Retinal pigment epithelial cell (primary cell): ENCODE data around the gene WDR5.
"Not testable (repeated sequence)": the region's sequence is repeated elsewhere in the genome, so short reads cannot be mapped to it uniquely, and the experiment has no call there.

Experiments
- DNase-seq: peaks from one replicate; pipeline ENCODE4 v3.0.0-alpha.2; 2010; ENCODE audit warnings: low read depth
- H3K4me3 ChIP-seq: 2 replicates; pipeline ENCODE4 v1.5.1; 2011; ENCODE audit warnings: mild to moderate bottlenecking, low read length, control low read depth, moderate library complexity
- TF ChIP-seq, protein P1 (sequence below): conservative IDR thresholded peaks from 2 replicates; pipeline ENCODE4 v1.5.1; 2011; ENCODE audit warnings: low read depth, low read length, control low read depth, inconsistent platforms

The WDR5 gene

DNA sequence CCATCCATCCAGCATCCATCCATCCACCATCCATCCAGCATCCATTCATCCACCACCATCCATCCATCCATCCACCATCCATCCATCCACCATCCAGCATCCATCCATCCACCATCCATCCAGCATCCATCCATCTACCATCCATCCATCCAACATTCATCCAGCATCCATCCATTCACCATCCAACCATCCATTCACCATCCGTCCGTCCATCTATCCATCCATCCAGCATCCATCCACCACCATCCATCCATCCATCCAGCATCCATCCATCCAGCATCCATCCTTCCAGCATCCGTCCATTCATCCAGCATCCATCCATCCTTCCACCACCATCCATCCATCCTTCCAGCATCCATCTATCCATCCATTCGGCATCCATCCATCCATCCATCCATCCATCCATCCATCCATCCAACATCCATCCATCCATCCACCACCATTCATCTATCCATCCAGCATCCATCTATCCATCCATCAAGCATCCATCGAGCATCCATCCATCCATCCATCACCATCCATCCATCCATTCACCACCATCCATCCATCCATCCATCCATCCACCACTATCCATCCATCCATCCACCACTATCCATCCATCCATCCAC lies 32.4 kb upstream of the WDR5 start:
- no peak for DNase-seq
- H3K4me3 ChIP-seq: no peak overlapping the region
- TF ChIP-seq, protein P1, sequence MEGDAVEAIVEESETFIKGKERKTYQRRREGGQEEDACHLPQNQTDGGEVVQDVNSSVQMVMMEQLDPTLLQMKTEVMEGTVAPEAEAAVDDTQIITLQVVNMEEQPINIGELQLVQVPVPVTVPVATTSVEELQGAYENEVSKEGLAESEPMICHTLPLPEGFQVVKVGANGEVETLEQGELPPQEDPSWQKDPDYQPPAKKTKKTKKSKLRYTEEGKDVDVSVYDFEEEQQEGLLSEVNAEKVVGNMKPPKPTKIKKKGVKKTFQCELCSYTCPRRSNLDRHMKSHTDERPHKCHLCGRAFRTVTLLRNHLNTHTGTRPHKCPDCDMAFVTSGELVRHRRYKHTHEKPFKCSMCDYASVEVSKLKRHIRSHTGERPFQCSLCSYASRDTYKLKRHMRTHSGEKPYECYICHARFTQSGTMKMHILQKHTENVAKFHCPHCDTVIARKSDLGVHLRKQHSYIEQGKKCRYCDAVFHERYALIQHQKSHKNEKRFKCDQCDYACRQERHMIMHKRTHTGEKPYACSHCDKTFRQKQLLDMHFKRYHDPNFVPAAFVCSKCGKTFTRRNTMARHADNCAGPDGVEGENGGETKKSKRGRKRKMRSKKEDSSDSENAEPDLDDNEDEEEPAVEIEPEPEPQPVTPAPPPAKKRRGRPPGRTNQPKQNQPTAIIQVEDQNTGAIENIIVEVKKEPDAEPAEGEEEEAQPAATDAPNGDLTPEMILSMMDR: no peak

DNA sequence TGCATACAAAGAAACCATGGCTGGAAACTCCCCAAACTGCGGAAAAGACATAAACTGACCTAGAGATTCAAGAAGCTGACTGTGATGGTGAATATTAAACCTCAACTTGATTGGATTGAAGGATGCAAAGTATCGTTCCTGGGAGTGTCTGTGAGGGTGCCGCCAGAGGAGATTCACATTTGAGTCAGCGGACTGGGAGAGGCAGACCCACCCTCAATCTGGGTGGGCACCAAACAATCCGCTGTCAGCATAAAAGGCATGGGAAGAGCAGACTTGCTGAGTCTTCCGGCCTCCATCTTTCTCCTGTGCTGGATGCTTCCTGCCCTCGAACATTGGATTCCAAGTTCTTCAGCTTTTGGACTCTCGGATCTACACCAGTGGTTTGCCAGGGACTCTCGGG lies 24.8 kb upstream of the WDR5 start:
- H3K4me3 ChIP-seq: no peak overlapping the region
- TF ChIP-seq, protein P1: no peak
- DNase-seq: no peak

DNA sequence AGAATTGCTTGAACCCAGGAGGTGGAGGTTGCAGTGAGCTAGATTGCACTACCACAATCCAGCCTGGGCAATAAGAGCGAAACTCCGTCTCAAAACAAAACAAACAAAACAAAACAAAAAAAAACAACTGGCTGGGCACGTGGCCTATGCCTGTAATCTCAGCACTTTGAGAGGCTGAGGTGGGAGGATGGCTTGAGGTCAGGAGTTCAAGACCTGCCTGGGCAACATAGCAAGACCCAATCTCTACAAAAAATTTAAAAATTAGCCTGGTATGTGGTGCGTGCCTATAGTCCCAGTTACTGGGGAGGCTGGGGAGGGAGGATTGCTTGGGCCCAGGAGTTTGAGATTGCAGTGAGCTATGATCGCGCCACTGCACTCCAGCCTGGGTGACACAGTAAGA lies 23.3 kb upstream of the WDR5 start:
- no peak for DNase-seq

DNA sequence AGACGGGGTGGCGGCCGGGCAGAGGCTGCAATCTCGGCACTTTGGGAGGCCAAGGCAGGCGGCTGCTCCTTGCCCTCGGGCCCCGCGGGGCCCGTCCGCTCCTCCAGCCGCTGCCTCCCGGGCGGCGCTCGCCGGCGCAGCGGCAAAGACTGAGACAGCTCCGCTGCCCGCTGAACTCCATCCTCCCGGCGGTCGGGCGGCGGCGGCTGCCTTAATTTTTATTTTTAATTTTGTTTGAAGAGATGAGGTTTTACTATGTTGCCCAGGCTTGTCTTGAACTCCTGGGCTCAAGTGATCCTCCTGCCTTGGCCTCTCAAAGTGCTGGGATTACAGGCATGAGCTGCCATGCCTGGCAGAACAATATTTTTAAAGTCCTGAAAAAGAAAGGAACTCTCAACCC lies 16.9 kb upstream of the WDR5 start:
- H3K4me3 ChIP-seq, DNase-seq: not testable (repeated sequence)

More for the DNA sequence above, 23.3 kb upstream of the WDR5 start:
- TF ChIP-seq, protein P1: no peak
- no peak overlapping the region for H3K4me3 ChIP-seq

DNA sequence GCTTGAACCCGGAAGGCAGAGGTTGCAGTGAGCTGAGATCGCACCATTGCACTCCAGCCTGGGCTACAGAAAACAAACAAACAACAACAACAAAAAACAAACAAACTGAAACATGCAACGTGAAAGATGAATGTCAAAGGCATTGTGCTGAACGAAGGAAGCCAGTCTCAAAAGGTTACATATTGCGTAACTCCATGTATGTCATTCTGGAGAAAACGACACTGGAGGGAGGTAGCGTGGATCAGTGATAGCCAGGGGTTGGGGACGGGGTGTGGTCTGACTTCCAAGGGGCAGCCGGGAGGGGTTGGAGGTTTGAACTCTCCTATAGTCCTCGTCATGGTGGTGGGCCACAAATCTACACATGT lies 12.1 kb upstream of the WDR5 start:
- H3K4me3 ChIP-seq: no peak overlapping the region
- no peak for DNase-seq
- TF ChIP-seq, protein P1: no peak

DNA sequence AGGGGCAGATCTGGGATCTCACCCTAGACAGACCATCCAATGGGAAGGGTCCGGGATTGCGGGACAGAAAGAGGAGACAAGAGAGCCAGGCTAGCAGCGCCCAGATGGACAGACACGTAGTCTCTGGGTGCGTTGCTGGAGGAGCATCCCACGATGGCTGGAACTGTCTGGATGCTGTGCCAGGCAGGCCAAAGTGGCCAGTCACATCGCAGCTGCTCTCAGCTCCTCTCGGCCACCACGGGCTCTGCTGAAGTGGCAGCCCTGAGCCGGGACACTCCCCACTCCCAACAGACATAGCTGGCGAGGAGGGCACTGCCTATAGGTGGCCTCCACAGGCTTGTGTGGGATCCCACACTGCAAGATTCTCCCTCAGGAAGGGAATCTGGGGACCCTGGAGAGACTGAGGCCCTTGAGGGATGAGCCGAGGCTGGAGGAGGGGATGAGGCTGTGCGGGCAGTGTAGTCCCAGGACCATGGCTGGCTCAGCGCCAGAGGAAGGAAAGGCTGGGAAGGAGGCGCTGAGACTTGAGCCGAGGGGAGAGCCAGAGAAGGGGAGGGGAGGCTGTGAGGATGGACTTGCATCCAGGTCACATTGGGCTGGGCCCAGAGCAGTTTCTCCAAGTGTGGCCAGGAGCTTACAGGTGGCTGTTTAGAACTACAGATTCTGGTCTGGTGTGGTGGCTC lies 10.3 kb upstream of the WDR5 start:
- TF ChIP-seq, protein P1: no peak
- DNase-seq: no peak
- H3K4me3 ChIP-seq: no peak overlapping the region

DNA sequence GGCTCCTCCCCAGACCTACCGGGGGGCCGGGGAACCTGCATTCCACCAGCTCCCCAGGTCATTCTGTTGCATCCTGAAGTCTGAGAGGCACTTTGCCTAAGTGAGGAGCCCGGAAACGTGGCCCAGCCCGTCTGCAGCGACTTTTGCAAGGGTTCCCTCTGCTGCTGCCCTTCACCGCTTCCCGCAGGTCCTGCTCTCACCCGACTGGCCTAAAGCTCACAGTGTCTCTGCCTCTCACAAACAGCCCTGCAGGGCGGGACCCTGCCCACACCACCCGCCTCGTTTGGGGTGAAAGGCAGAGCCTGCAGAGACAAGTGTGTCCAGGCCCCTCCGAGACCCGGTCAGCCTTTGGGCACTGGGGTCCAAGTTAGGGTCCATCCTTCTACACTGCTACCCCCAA lies 9.5 kb upstream of the WDR5 start:
- no peak for DNase-seq
- TF ChIP-seq, protein P1: no peak
- no peak overlapping the region for H3K4me3 ChIP-seq
